ENCODE measurements around the gene XPO5.

XPO5 gene

GRCh38 chr6:43478008-43478372 lies 97.8 kb downstream of the XPO5 start:
- H3K4me3 ChIP-seq (ENCODE audit: low read length): peak overlapping the region; percentile 77
- no peak for DNase-seq (ENCODE audit: low read depth)
- no peak for TF ChIP-seq CTCF (conservative IDR thresholded peaks at IDR 0.05; ENCODE audit: low read depth, low read length)

GRCh38 chr6:43477235-43478007 lies 98.4 kb downstream of the XPO5 start, which contains the start of gene TJAP1:
TJAP1 (plus strand) TSS chr6:43477570; CDS start chr6:43499002, 21,432 bp downstream.
- no peak for TF ChIP-seq CTCF (conservative IDR thresholded peaks at IDR 0.05; ENCODE audit: low read depth, low read length)
- peak within 1 kb of the TSS; percentile 77 for H3K4me3 ChIP-seq (ENCODE audit: low read length)
- DNase-seq (ENCODE audit: low read depth): no peak

DNA sequence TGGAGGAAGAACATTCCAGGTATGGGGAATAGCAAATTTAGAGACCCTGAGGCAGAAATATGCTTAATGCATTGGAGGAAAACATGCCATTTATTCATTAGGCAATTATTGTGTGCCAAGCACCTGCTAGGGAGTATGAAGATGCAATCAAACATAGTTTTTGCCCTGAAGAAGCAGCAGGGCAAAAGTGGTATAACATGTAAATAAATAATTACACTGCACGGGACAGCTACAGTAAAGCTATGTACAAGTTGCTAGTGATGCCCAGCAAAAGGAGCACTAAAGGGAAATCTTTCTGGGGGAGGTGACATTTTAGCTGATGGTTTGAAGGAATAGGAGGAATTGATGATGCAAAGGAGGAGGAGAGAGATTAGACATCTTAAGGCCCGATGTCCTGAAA lies 99.1 kb downstream of the XPO5 start:
- no peak for DNase-seq (ENCODE audit: low read depth)
- no peak for TF ChIP-seq CTCF (conservative IDR thresholded peaks at IDR 0.05; ENCODE audit: low read depth, low read length)
- peak overlapping the region; percentile 77 for H3K4me3 ChIP-seq (ENCODE audit: low read length)

DNA sequence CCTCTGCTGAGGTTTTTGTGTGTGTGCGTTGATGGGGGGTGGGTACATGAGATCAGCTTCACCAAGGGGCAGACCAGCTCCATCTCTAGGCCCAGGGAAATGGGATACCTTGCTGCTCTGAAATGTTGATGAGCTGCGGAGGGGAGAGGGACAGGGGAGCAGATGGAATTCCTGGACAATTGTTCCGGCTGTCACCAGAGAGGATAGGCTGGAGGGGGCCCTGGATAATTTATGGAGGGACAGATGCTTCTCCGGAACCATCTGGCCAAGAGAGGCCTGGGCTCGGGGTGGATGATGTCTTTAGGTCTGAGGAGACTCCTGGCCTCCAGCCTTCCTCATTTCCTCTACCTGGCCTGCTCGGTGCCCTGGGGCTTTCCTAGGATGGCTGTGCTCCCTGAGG lies 100.3 kb downstream of the XPO5 start:
- no peak overlapping the region for H3K4me3 ChIP-seq (ENCODE audit: low read length)
- DNase-seq (ENCODE audit: low read depth): no peak
- no peak for TF ChIP-seq CTCF (conservative IDR thresholded peaks at IDR 0.05; ENCODE audit: low read depth, low read length)

DNA sequence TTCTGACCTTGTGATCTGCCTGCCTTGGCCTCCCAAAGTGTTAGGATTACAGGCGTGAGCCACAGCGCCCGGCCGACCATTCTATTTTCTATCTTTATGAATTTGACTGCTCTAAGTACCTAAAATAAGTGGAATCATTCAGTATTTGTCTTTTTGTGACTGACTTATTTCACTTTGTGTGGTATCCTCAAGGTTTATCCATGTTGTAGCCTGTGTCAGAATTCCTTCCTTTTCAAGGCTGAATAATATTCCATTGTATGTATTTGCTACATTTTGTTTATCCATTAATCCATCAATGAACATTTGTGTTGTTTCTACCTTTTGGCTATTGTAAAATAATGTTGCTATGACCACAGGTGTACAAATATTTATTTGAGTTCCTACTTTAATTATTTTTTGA lies 103.3 kb downstream of the XPO5 start:
- TF ChIP-seq CTCF (conservative IDR thresholded peaks at IDR 0.05; ENCODE audit: low read depth, low read length): no peak
- no peak overlapping the region for H3K4me3 ChIP-seq (ENCODE audit: low read length)
- no peak for DNase-seq (ENCODE audit: low read depth)

Data from retinal pigment epithelial cell (primary cell).